ENCODE measurements around the gene NTN5. TPM values are rescaled to one million over a fixed set of nuclear protein-coding genes. Genes with fewer than 3 reads are reported as not detected.

The NTN5 gene
- total and polyA plus RNA-seq, 10 of the 15 experiments (the other 5 are each of a cell fraction or from before 2014, with no cell fraction given) = 0.07 to 0.22 TPM; not detected in 8

- TF ChIP-seq MTA3 (IDR thresholded peaks at IDR 0.05; ENCODE audit: borderline replicate concordance, low read length) (no peak), SUPT20H (IDR thresholded peaks at IDR 0.05; ENCODE audit: borderline replicate concordance, control insufficient read depth, low read depth, low read length) (no peak), SIN3A (IDR thresholded peaks at IDR 0.05; ENCODE audit: low read depth, low read length) (peak; percentile 75; the same call in 1 of the 2 replicates), IRF5 (IDR thresholded peaks at IDR 0.05; ENCODE audit: borderline replicate concordance) (no peak), RB1 (IDR thresholded peaks at IDR 0.05; ENCODE audit: borderline replicate concordance) (0 out of 2 replicates have a peak, but pooled peaks have one; percentile 48), ESRRA (IDR thresholded peaks at IDR 0.05; ENCODE audit: low read length) (no peak), TARDBP (IDR thresholded peaks at IDR 0.05; ENCODE audit: borderline replicate concordance) (peak; percentile 95), GATAD2B (conservative IDR thresholded peaks at IDR 0.05; ENCODE audit: low read depth) (0 out of 2 replicates have a peak, but pooled peaks have one; percentile 50), PRDM15 (CRISPR knock-in tag; IDR thresholded peaks at IDR 0.05) (no peak), NFIC (IDR thresholded peaks at IDR 0.05; ENCODE audit: low read depth, low read length) (no peak), NR2F1 (conservative IDR thresholded peaks at IDR 0.05) (no peak), SMAD1 (IDR thresholded peaks at IDR 0.05; ENCODE audit: low read depth, partially characterized antibody) (no peak), ZZZ3 (IDR thresholded peaks at IDR 0.05; ENCODE audit: control insufficient read depth, insufficient read length, low read depth) (no peak), EGR1 (IDR thresholded peaks at IDR 0.05; ENCODE audit: borderline replicate concordance in 1 of 2, low read depth in 2 of 2, low read length in 2 of 2) (no peak), TCF12 (IDR thresholded peaks at IDR 0.05; ENCODE audit: low read depth, low read length) (no peak), TCF7 (IDR thresholded peaks at IDR 0.05; ENCODE audit: borderline replicate concordance) (no peak)
- TF ChIP-seq, protein P1, sequence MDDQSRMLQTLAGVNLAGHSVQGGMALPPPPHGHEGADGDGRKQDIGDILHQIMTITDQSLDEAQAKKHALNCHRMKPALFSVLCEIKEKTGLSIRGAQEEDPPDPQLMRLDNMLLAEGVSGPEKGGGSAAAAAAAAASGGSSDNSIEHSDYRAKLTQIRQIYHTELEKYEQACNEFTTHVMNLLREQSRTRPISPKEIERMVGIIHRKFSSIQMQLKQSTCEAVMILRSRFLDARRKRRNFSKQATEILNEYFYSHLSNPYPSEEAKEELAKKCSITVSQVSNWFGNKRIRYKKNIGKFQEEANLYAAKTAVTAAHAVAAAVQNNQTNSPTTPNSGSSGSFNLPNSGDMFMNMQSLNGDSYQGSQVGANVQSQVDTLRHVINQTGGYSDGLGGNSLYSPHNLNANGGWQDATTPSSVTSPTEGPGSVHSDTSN (IDR thresholded peaks at IDR 0.05; ENCODE audit: insufficient replicate concordance, low read depth, low read length) = peak; percentile 92
- TF ChIP-seq, protein P2, sequence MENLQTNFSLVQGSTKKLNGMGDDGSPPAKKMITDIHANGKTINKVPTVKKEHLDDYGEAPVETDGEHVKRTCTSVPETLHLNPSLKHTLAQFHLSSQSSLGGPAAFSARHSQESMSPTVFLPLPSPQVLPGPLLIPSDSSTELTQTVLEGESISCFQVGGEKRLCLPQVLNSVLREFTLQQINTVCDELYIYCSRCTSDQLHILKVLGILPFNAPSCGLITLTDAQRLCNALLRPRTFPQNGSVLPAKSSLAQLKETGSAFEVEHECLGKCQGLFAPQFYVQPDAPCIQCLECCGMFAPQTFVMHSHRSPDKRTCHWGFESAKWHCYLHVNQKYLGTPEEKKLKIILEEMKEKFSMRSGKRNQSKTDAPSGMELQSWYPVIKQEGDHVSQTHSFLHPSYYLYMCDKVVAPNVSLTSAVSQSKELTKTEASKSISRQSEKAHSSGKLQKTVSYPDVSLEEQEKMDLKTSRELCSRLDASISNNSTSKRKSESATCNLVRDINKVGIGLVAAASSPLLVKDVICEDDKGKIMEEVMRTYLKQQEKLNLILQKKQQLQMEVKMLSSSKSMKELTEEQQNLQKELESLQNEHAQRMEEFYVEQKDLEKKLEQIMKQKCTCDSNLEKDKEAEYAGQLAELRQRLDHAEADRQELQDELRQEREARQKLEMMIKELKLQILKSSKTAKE (IDR thresholded peaks at IDR 0.05; ENCODE audit: low read depth, poor library complexity, severe bottlenecking) = peak; percentile 41
- TF ChIP-seq, protein P3, sequence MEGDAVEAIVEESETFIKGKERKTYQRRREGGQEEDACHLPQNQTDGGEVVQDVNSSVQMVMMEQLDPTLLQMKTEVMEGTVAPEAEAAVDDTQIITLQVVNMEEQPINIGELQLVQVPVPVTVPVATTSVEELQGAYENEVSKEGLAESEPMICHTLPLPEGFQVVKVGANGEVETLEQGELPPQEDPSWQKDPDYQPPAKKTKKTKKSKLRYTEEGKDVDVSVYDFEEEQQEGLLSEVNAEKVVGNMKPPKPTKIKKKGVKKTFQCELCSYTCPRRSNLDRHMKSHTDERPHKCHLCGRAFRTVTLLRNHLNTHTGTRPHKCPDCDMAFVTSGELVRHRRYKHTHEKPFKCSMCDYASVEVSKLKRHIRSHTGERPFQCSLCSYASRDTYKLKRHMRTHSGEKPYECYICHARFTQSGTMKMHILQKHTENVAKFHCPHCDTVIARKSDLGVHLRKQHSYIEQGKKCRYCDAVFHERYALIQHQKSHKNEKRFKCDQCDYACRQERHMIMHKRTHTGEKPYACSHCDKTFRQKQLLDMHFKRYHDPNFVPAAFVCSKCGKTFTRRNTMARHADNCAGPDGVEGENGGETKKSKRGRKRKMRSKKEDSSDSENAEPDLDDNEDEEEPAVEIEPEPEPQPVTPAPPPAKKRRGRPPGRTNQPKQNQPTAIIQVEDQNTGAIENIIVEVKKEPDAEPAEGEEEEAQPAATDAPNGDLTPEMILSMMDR (IDR thresholded peaks at IDR 0.05 in 2 of 3, conservative IDR thresholded peaks at IDR 0.05 in 1 of 3; ENCODE audit: control insufficient read depth in 2 of 3, extremely low read depth in 1 of 3, insufficient read depth in 1 of 3, low read depth in 3 of 3, low read length in 3 of 3) = no peak
Measured at GRCh38 chr19:48720613-48721296, 47.9 kb upstream of the NTN5 start (continued).

Measured in GM12878 (cell line).